Stimulated activated CD4-positive, alpha-beta T cell treated with anti-CD3 and anti-CD28 coated beads, Interleukin-4, amount 100 ng/mL, for 1 hour (primary cell): ENCODE data around the gene ARCN1.

Source experiments
- DNase-seq: peaks from one replicate; pipeline ENCODE4 v3.0.0-alpha.2; 2020

ARCN1 gene

GRCh38 chr11:118572061-118572980 is at the start of gene ARCN1:
Gene ARCN1 (plus strand): TSS chr11:118572409. CDS start chr11:118572548, 139 bp downstream.
- peak; percentile 75 for DNase-seq

DNA sequence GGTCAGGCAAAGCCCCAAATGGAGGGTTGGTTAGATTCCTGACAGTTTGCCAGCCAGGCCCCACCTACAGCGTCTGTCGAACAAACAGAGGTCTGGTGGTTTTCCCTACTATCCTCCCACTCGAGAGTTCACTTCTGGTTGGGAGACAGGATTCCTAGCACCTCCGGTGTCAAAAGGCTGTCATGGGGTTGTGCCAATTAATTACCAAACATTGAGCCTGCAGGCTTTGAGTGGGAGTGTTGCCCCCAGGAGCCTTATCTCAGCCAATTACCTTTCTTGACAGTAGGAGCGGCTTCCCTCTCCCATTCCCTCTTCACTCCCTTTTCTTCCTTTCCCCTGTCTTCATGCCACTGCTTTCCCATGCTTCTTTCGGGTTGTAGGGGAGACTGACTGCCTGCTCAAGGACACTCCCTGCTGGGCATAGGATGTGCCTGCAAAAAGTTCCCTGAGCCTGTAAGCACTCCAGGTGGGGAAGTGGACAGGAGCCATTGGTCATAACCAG is 49.6 kb upstream of the ARCN1 start:
- no peak for DNase-seq

GRCh38 chr11:118524356-118524755 is 47.9 kb upstream of the ARCN1 start:
- no peak for DNase-seq

GRCh38 chr11:118524757-118525470 is 47.3 kb upstream of the ARCN1 start:
- no peak for DNase-seq

DNA sequence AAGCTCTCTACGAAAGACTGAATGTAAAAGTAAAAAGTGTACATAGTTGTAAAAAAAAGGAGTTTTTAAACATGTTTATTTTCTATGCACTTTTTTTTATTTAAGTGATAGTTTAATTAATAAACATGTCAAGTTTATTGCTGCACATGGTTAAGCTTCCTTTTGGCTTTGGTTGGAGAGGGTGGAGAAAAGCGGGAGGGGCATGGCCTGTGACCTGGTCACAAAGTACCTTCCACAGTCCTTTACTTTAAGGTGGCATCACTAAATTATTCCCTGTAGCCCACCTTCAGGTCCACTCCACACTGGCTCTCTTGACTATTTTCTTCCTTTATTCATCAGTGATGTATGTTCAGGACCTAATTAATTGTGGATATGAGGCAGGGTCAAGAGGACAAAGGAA is 45.5 kb upstream of the ARCN1 start:
- no peak for DNase-seq

GRCh38 chr11:118527109-118527508 is 45.1 kb upstream of the ARCN1 start, which contains the start of gene TTC36:
Gene TTC36 (plus strand): TSS chr11:118527474. CDS start chr11:118527495, 21 bp downstream.
- no peak for DNase-seq

DNA sequence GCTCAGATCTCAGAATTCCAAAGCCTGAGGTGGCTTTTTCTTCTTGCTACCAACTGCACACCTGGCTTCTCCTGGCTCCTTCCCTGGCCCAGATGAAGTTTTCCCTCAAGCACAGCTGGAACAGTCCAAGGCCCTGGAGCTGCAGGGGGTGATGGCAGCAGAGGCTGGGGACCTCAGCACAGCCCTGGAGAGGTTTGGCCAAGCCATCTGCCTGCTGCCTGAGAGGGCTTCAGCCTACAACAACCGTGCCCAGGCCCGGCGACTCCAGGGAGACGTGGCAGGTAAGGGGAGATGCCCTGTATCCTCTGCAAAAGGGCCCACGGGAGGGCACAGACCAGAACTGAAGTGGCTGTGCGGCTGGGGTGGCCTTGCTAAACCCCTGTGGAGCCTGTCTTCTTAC is 43.7 kb upstream of the ARCN1 start:
- no peak for DNase-seq

- no peak for DNase-seq
Observed at GRCh38 chr11:118529584-118530175, 42.5 kb upstream of the ARCN1 start.

- no peak for DNase-seq
Observed at GRCh38 chr11:118530180-118530682, 42.0 kb upstream of the ARCN1 start.

DNA sequence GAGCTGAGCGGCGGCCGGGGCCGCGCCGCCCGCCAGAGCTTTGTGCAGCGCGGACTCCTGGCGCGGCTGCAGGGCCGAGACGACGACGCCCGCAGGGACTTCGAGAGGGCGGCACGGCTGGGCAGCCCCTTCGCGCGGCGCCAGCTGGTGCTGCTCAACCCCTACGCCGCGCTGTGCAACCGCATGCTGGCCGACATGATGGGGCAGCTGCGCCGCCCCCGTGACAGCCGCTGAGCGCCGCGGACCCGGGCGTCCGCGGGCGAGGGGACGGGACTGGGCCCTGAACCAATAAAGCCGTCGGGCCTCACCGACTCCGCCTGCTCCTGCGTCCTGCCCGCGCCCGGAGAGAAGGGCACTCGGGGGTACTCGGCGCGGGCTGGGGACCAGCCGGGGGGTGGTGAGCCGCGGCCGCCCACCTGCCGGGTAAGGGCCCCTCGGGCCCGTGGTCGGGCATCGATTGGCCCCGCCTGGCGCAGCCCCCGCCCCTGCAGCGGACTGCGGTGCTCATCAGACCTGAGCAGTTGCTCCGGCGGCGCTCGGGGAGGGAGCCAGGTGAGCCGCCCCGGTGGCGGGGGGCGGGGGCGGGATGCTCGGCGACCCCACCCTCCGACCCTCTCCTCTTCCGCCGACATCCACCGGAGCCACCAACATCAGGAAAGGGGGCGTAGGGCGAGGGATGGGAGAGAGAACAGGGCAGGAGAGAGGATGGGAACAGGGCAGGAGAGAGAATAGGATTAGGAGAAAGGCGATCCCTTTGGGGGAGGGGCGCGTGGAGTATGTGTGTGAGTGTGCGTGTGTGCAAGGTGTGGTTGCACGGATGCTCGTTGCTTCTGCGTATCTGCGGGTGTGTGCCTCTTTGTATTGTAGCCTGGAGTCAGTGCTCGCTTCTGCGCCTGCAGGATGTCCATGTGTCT is 41.3 kb upstream of the ARCN1 start, which contains the start of gene TMEM25:
TSS of gene TMEM25 (plus strand) at position 510 of the 914 bp plus-strand sequence. CDS start 610 bp downstream, outside the sequence.
- peak; percentile 82 for DNase-seq

GRCh38 chr11:118531597-118532084 is 40.6 kb upstream of the ARCN1 start:
- DNase-seq = no peak

- DNase-seq = no peak
Observed at GRCh38 chr11:118532091-118532490, 40.1 kb upstream of the ARCN1 start.

- no peak for DNase-seq
Observed at GRCh38 chr11:118532852-118533768, 39.1 kb upstream of the ARCN1 start.

GRCh38 chr11:118533769-118534729 is 38.2 kb upstream of the ARCN1 start:
- DNase-seq = no peak

DNA sequence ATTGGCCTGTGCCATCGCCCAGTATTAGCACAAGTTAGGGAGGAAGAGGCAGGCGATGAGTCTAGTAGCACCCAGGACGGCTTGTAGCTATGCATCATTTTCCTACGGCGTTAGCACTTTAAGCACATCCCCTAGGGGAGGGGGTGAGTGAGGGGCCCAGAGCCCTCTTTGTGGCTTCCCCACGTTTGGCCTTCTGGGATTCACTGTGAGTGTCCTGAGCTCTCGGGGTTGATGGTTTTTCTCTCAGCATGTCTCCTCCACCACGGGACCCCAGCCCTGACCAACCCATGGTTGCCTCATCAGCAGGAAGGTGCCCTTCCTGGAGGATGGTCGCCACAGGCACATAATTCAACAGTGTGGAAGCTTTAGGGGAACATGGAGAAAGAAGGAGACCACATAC is 36.9 kb upstream of the ARCN1 start:
- DNase-seq = no peak

DNA sequence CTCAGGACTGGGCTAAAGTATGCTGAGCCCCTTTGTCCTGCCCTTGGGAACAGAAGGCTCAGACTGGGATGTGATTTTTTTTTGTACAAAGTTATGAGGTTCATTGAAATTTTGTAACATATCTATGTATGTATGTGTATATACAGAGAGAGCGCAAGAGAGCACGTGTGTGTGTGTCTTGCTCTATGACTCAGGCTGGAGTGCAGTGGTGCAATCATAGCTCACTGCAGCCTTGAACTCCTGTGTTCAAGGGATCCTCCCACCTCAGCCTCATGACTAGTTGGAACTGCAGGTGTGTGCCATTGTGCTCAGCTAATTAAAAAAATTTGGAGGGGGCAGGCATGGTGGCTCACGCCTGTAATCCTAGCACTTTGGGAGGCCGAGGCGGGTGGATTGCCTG is 35.5 kb upstream of the ARCN1 start:
- DNase-seq = no peak

DNA sequence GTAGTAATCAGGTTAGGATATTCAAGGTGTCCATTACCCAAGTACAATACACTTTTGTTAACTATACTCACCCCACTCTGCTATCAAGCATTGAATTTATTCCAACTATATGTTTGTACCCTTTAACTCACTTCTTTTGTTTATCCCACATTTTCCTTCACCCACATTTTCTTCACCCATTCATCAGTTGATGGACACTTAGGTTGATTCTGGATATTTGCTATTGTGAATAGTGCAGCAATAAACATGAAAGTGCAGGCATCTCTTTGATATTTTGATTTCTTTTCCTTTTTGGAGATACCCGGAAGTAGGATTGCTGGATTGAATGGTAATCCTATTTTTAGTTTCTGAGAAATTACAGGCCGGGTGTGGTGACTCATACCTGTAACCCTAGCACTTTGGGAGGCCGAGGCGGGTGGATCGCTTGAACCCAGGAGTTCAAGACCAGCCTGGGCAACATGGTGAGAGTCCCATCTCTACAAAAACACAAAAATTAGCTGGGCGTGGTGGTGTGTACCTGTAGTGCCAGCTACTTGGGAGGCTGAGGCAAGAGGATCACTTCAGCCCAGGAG is 34.7 kb upstream of the ARCN1 start:
- no peak for DNase-seq

GRCh38 chr11:118544010-118544646 is 28.1 kb upstream of the ARCN1 start:
- DNase-seq = no peak
